BE2C (cell line): Measurements from ENCODE around the gene EYS.

Experiments
- DNase-seq: peaks from one replicate; pipeline ENCODE4 v3.0.0-alpha.2; 2020
- H3K27me3 ChIP-seq: fragments of 250-450 bp; sonication (Bioruptor Pico); 2 replicates; pipeline ENCODE4 v1.5.1; 2020; ENCODE audit warnings: mild to moderate bottlenecking
- H3K36me3 ChIP-seq: fragments of 250-450 bp; sonication (Bioruptor Pico); 2 replicates; pipeline ENCODE4 v1.5.1; 2020; ENCODE audit warnings: mild to moderate bottlenecking
- H3K4me1 ChIP-seq: fragments of 250-450 bp; sonication (Bioruptor Pico); 2 replicates; pipeline ENCODE4 v1.5.1; 2020
- H3K4me3 ChIP-seq: 2 replicates; pipeline ENCODE4 v1.5.1; 2011; ENCODE audit warnings: low read depth, low read length
- H3K9me3 ChIP-seq: fragments of 250-450 bp; sonication (Bioruptor Pico); 2 replicates; pipeline ENCODE4 v1.5.1; 2020
- CTCF ChIP-seq: IDR thresholded peaks from 2 replicates; pipeline ENCODE4 v1.5.1; 2012; ENCODE audit warnings: mild to moderate bottlenecking, low read depth, low read length

The EYS gene

GRCh38 chr6:64723327-64724058, 983.5 kb downstream of the EYS start:
- TF ChIP-seq CTCF: no peak
- Histone ChIP-seq H3K9me3 (no peaks in the 10 kb centered on the region), H3K4me3 (no peak overlapping the region), H3K4me1 (no peaks in the 10 kb centered on the region), H3K36me3 (no peaks in the 10 kb centered on the region), H3K27me3 (no peaks in the 10 kb centered on the region)
- no peak for DNase-seq

GRCh38 chr6:64721865-64722264, 985.2 kb downstream of the EYS start:
- no peak for DNase-seq
- H3K9me3 ChIP-seq: no peaks in the 10 kb centered on the region
- no peak for TF ChIP-seq CTCF
- H3K4me1 ChIP-seq: no peaks in the 10 kb centered on the region
- H3K36me3 ChIP-seq: no peaks in the 10 kb centered on the region
- no peaks in the 10 kb centered on the region for H3K27me3 ChIP-seq
- H3K4me3 ChIP-seq: no peak overlapping the region

GRCh38 chr6:64717281-64717680, 989.7 kb downstream of the EYS start:
- no peaks in the 10 kb centered on the region for H3K36me3 ChIP-seq
- H3K4me1 ChIP-seq: no peaks in the 10 kb centered on the region
- no peaks in the 10 kb centered on the region for H3K9me3 ChIP-seq
- H3K27me3 ChIP-seq: no peaks in the 10 kb centered on the region
- TF ChIP-seq CTCF: no peak
- no peak for DNase-seq
- H3K4me3 ChIP-seq: no peak overlapping the region

- TF ChIP-seq CTCF: no peak
- no peak for DNase-seq
- Histone ChIP-seq H3K4me1 (no peaks in the 10 kb centered on the region), H3K36me3 (no peaks in the 10 kb centered on the region), H3K9me3 (no peaks in the 10 kb centered on the region), H3K4me3 (no peak overlapping the region), H3K27me3 (no peaks in the 10 kb centered on the region)
These were observed 991.4 kb downstream of the EYS start for GRCh38 chr6:64715624-64716023.

- H3K4me3 ChIP-seq: no peak overlapping the region
- no peak for TF ChIP-seq CTCF
- H3K27me3 ChIP-seq: no peaks in the 10 kb centered on the region
- H3K4me1 ChIP-seq: no peaks in the 10 kb centered on the region
- no peak for DNase-seq
- H3K9me3 ChIP-seq: no peaks in the 10 kb centered on the region
- no peaks in the 10 kb centered on the region for H3K36me3 ChIP-seq
These were observed 993.0 kb downstream of the EYS start for GRCh38 chr6:64714073-64714472.

GRCh38 chr6:64713175-64713574, 993.9 kb downstream of the EYS start:
- no peaks in the 10 kb centered on the region for H3K27me3 ChIP-seq
- no peak for TF ChIP-seq CTCF
- no peaks in the 10 kb centered on the region for H3K9me3 ChIP-seq
- DNase-seq: no peak
- H3K4me3 ChIP-seq: no peak overlapping the region
- no peaks in the 10 kb centered on the region for H3K36me3 ChIP-seq
- H3K4me1 ChIP-seq: no peaks in the 10 kb centered on the region
